Gastroesophageal sphincter (tissue), 3 donors: ENCODE measurements around the gene CAVIN2.

ENCODE experiments used
- CTCF ChIP-seq, 4 experiments: fragments of 200-600 bp in 2 of 4; fragments of 450-650 bp in 2 of 4; sonication (generic) in 1 of 4; IDR thresholded peaks; one replicate each; pipeline ENCODE4 v1.5.1; 2017 to 2019; ENCODE audit warnings: antibody characterized with exemption in 4 of 4, mild to moderate bottlenecking in 2 of 4, moderate library complexity in 2 of 4
- EP300 ChIP-seq: sonication (generic); formaldehyde crosslinking; IDR thresholded peaks from one replicate; pipeline ENCODE4 v1.6.1; 2017; ENCODE audit warnings: antibody characterized with exemption, mild to moderate bottlenecking
- POLR2A ChIP-seq, 2 donors: fragments of 450-650 bp; IDR thresholded peaks; one replicate each; pipeline ENCODE4 v1.6.1; 2017; ENCODE audit warnings: antibody characterized with exemption in 2 of 2, mild to moderate bottlenecking in 2 of 2, moderate library complexity in 1 of 2

GRCh38 chr2:191797942-191798876 is 48.7 kb downstream of the CAVIN2 start:
- no peak for TF ChIP-seq CTCF (IDR thresholded peaks at IDR 0.05)
- TF ChIP-seq POLR2A (IDR thresholded peaks at IDR 0.05) = no peak
- no peak for TF ChIP-seq EP300
